GM12891 (cell line): ENCODE data around the gene LCAT.

Experiments used
- POLR2A ChIP-seq: IDR thresholded peaks from 2 replicates; pipeline ENCODE4 v1.6.1; 2011; ENCODE audit warnings: low read depth, low read length, control low read depth
- POLR2AphosphoS5 ChIP-seq: IDR thresholded peaks from 2 replicates; pipeline ENCODE4 v1.6.1; 2011; ENCODE audit warnings: low read depth, low read length, control low read depth
- POU2F2 ChIP-seq: IDR thresholded peaks from 2 replicates; pipeline ENCODE4 v1.6.1; 2011; ENCODE audit warnings: low read depth, mild to moderate bottlenecking, control low read depth, low read length, moderate library complexity
- SPI1 ChIP-seq: IDR thresholded peaks from 2 replicates; pipeline ENCODE4 v1.6.1; 2011; ENCODE audit warnings: low read depth, low read length, control low read depth
- TAF1 ChIP-seq: IDR thresholded peaks from 2 replicates; pipeline ENCODE4 v1.6.1; 2011; ENCODE audit warnings: low read depth, low read length, control low read depth

DNA sequence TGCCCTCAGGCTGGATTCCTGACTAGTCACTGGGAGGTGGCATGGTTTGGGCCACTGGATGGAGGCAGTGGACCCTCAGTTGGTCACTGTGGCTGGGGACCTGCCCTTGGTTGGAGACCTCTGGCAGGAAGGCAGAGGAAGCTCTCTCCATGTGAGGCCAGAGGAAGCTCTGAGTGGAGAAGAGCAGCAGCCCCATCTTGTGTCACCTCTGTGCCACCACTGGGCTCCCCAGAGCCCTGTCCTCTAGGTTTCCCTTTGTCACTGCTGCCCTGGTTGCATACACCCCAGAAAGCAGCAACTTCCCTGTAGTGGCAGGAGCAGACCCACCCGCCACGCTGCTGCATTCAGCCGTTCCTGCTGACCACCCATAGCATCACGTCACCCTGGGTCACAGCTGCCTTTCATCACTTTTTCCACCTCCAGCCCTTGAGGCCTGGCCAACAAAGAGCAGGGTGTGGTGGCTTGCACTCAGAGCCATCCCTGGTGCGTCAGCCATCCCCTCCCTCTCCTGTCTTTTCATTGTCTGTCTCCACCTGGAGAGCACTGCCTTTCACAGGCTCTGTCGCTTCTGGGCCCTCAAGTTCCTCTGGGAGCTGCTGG, 24.2 kb downstream of the LCAT start:
- TF ChIP-seq POLR2AphosphoS5 (no peak), POLR2A (no peak), TAF1 (no peak), POU2F2 (no peak), SPI1 (no peak)
